Skeletal muscle tissue (tissue), 4 donors: ENCODE measurements around the gene AQP2. TPM values are rescaled to one million over a fixed set of nuclear protein-coding genes. Genes with fewer than 3 reads are reported as not detected.

Source experiments
- H3K27ac ChIP-seq: one replicate; pipeline ENCODE4 v1.7.0; 2013; ENCODE audit warnings: mild to moderate bottlenecking, low read depth, low read length, inconsistent platforms
- H3K27me3 ChIP-seq, 3 donors: one replicate each; pipeline ENCODE4 v1.7.0; 2013; ENCODE audit warnings: low read length in 3 of 3; ENCODE audit not compliant: control insufficient read depth in 3 of 3, insufficient read depth in 3 of 3
- H3K36me3 ChIP-seq, 3 donors: one replicate each; pipeline ENCODE4 v1.7.0; 2013; ENCODE audit warnings: low read length in 3 of 3; ENCODE audit not compliant: control insufficient read depth in 3 of 3, insufficient read depth in 3 of 3
- H3K4me1 ChIP-seq, 3 donors: one replicate each; pipeline ENCODE4 v1.7.0; 2013; ENCODE audit warnings: low read length in 3 of 3, mild to moderate bottlenecking in 3 of 3; ENCODE audit not compliant: control insufficient read depth in 3 of 3, insufficient read depth in 3 of 3
- H3K4me3 ChIP-seq, 3 donors: one replicate each; pipeline ENCODE4 v1.7.0; 2013; ENCODE audit warnings: low read length in 3 of 3
- H3K9ac ChIP-seq, 3 donors: one replicate each; pipeline ENCODE4 v1.7.0; 2013; ENCODE audit warnings: low read length in 3 of 3, mild to moderate bottlenecking in 3 of 3, moderate library complexity in 2 of 3, low read depth in 1 of 3
- H3K9me3 ChIP-seq, 3 donors: one replicate each; pipeline ENCODE4 v1.7.0; 2013; ENCODE audit warnings: low read length in 3 of 3; ENCODE audit not compliant: control insufficient read depth in 3 of 3
- total RNA-seq: library from RNA; depleted of rRNA; stranded (reverse); fragments of >200 nt; gene quantifications from one replicate; pipeline ENCODE4 v1.2.3, GENCODE V29; 2014
- donor health status: Osteomylitis.

AQP2 gene
- total RNA-seq, 1 donor from 2014 or later: not detected

DNA sequence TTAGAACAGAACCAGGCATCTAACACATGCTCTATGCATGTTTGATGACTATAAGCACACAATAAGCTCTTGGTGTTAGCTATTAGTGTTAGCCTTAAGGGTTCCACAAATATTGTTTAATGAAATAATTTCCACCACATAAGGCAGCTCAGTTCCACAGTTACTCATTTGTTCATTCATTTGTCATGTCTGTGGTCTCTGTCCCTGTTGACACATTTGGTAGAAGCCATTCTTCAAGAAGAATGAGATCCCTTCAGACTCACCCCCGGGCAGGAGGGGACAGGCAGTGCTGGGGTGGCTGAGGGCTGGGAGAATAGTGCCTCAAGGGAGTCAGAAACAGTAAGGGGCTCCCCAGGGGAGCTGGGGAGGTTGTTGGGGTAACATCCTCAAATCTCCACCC is 43.2 kb upstream of the AQP2 start:
- Histone ChIP-seq H3K4me1 (peaks cover 0 to 9% (median 5%) of the 10 kb centered on the region in 3 donors), H3K36me3 (no peaks in the 10 kb centered on the region), H3K27me3 (peaks cover 17 to 28% (median 22%) of the 10 kb centered on the region in 3 donors), H3K9me3 (no peaks in the 10 kb centered on the region), H3K4me3 (no peak overlapping the region), H3K27ac (no peak overlapping the region), H3K9ac (no peak overlapping the region)

DNA sequence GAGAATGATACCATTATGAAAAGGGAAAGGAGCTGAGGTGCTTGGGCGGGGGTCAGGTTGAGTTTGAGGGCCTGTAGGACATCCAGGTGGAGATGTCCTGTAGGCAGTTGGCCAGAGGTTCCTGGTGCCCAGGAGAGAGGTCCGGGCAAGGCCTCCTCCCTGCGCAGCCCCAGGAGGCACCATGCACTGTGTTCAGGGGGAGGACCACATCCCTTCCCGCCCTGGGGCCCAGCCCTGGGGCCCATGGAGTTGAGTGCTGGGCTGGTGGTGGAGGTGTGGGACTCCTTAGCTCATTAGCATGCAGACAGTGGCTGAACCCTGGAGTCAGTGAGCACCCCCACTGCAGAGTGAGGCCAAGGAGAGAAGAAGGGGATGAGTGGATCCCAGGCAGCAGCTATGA is 41.2 kb upstream of the AQP2 start:
- no peak overlapping the region for H3K27ac ChIP-seq
- H3K4me1 ChIP-seq: peaks cover 0 to 10% (median 6%) of the 10 kb centered on the region in 3 donors
- H3K9ac ChIP-seq: no peak overlapping the region
- H3K4me3 ChIP-seq: no peak overlapping the region
- H3K36me3 ChIP-seq: no peaks in the 10 kb centered on the region
- no peaks in the 10 kb centered on the region for H3K9me3 ChIP-seq
- H3K27me3 ChIP-seq: peaks cover 4 to 12% (median 7%) of the 10 kb centered on the region in 3 donors

DNA sequence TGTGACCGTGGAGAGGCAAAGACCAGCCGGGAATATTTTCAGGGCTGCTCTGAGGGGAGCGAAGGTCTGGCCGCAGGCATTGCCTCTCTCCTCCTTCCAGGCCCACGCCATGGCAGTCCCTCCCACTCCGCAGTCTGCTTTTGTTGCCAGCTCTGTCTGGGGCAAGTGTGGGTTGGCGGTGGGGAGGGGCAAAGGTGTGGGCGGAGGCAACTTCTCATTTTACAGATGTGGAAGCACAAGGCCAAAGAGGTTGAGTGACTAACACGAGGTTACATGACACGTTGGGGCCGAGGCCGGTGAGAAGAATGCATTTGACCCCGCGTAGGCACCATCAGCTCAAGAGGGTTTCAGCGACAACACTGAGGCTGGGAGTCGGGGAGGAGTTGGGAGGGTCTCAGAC is 40.7 kb upstream of the AQP2 start:
- peaks cover 0 to 7% (median 6%) of the 10 kb centered on the region in 3 donors for H3K4me1 ChIP-seq
- H3K36me3 ChIP-seq: no peaks in the 10 kb centered on the region
- no peaks in the 10 kb centered on the region for H3K9me3 ChIP-seq
- H3K4me3 ChIP-seq: no peak overlapping the region
- peaks cover 0 to 8% (median 5%) of the 10 kb centered on the region in 3 donors for H3K27me3 ChIP-seq
- no peak overlapping the region for H3K9ac ChIP-seq
- no peak overlapping the region for H3K27ac ChIP-seq

DNA sequence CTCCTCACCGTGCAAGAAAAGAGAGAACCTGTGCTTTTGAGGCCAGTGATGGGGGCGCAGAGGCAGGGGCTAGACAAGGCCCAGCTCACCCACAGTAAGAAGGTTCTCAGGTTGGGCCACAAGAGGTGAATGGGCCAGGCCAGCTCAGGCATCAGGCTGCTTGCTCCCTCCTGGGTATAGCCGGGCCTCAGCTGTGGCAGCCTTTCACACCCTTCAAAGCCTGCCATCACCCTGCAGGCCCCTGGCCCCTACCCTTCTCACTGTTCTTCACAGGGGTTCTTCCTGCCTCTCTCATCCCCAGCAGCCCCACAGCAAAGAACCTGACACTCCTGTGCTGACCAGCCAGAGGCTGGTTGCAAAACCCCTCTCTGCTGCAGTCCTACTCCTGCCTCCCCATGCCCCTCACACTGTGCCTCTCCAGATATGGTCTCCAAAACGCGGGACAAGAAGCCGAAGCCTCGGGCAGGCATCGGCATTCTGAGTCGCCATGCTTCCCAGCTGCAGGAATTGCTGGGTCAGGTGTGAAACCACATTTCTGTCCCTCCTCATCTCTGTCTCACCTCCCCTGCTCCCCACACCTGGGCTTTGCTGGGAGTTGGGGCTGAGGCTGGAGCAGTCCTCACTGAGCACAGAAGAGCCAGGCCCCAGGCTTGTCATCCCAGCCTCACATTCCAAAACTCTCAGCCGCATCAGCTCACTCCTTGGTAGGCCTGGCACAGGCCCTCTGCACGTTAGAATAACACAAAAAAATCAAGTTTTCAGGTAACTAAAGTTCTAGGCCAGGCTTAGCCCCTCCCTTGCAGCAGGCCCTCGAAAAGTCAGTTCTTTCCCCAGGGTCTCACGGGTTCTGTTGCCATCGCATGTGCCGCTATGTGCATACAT is 40.0 kb upstream of the AQP2 start:
- no peak overlapping the region for H3K27ac ChIP-seq
- H3K4me1 ChIP-seq: peaks cover 0 to 7% (median 6%) of the 10 kb centered on the region in 3 donors
- no peak overlapping the region for H3K9ac ChIP-seq
- H3K4me3 ChIP-seq: no peak overlapping the region
- H3K27me3 ChIP-seq: peaks cover 0 to 5% (median 3%) of the 10 kb centered on the region in 3 donors
- H3K36me3 ChIP-seq: no peaks in the 10 kb centered on the region
- H3K9me3 ChIP-seq: no peaks in the 10 kb centered on the region

DNA sequence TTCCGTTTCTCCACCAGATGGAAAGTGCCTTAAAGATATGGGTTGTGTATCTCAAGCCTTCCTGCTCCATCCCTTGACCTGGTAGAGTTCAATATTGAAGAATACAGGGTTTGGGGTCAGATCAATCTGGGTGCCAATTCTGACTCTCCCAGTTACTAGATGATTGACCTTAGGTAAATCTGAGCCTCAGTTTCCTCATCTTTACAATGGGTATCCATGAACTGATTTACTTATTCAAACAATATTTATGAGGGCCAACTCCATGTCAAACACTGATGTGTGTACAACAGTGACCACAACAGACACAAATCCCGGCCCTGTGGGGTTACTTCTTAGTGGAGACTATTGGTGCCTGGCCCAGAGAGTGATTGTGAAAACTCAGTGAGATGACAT is 39.3 kb upstream of the AQP2 start:
- no peak overlapping the region for H3K4me3 ChIP-seq
- peaks cover 0 to 7% (median 6%) of the 10 kb centered on the region in 3 donors for H3K4me1 ChIP-seq
- H3K9ac ChIP-seq: no peak overlapping the region
- no peak overlapping the region for H3K27ac ChIP-seq
- no peaks in the 10 kb centered on the region for H3K36me3 ChIP-seq
- H3K27me3 ChIP-seq: no peaks in the 10 kb centered on the region
- H3K9me3 ChIP-seq: no peaks in the 10 kb centered on the region

DNA sequence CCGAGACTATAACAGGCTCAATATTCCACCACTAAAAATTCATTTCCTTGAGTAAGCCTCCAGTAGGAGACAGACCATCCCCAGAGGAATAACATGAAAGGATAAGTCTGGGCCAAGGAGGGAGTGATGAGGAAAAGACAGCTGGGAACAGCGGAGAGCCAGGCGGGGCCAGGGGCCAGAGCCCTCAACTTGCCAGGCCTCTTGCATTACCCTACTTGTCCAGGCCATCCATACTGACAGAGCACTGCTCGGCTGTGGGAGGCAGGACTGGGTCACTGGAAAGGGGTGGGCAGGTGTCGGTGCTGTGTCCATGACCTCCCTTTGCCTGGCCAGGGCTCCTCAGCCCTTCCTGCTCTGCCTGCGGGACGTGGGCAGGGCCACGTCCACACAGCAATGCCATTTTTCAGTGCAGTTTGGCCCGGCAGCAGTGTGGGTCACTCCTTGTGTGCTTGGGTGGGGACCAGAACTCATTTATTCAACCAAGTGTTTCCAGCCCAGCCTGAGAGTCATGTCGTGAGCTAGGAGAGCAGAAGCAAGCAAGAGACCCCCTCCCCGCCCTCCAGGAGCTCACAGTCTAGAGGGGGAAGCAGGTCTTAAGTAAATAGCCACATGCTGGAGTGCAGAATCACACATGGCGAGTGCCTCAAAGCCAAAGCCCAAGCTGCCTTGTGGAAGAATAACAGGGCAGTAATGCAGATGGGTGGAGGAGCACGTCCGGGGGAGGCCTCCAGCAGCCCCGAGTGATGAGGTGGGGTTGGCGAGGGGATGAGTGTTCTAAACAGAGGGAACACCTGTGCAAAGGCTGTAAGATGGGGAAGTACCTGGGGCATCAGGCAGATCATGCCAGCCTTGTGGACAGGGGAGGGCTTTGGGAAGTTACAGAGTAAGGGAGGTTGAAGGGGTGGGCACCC is 37.9 kb upstream of the AQP2 start:
- H3K4me3 ChIP-seq: no peak overlapping the region
- H3K27ac ChIP-seq: no peak overlapping the region
- no peaks in the 10 kb centered on the region for H3K36me3 ChIP-seq
- H3K9ac ChIP-seq: no peak overlapping the region
- H3K9me3 ChIP-seq: no peaks in the 10 kb centered on the region
- peaks cover 0 to 7% (median 6%) of the 10 kb centered on the region in 3 donors for H3K4me1 ChIP-seq
- peaks cover 0 to 3% (median under 1%) of the 10 kb centered on the region in 3 donors for H3K27me3 ChIP-seq

DNA sequence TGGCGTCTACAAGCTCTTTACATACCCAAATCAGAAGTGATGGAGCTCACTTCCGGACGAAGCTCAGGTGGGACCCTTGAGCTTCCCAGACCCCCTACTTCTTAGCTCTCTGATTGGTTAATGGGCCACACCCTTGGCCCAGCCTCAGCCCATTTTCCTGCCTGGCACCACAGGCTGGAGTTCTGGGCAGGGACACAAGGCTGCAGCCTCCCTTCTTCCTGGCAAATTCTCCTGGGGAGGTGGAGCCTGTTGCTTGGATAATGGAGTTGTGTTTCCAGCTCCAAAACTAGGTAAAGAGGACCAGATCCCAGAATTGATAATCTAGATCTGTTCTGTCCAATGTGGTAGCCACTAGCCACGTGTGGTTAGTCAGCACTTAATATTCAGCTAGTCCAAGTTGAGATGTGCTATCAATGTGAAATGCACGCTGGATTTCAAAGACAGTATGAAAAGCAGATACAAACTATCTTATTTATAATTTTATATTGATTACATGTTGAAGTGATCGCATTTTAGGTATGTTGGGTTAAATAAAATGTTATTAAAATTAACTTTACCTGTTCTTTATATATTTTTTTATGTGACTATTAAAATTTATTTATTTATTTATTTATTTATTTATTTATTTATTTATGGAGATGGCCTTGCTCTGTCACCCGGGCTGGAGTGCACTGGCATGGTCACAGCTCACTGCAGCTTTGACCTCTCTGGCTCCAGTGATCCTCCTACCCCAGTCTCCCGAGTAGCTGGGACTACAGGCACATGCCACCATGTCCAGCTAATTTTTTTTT is 34.2 kb upstream of the AQP2 start:
- H3K27me3 ChIP-seq: peaks cover 5 to 9% (median 7%) of the 10 kb centered on the region in 3 donors
- peaks cover 0 to 7% (median 6%) of the 10 kb centered on the region in 3 donors for H3K4me1 ChIP-seq
- no peak overlapping the region for H3K4me3 ChIP-seq
- no peaks in the 10 kb centered on the region for H3K36me3 ChIP-seq
- H3K27ac ChIP-seq: no peak overlapping the region
- no peak overlapping the region for H3K9ac ChIP-seq
- H3K9me3 ChIP-seq: no peaks in the 10 kb centered on the region

DNA sequence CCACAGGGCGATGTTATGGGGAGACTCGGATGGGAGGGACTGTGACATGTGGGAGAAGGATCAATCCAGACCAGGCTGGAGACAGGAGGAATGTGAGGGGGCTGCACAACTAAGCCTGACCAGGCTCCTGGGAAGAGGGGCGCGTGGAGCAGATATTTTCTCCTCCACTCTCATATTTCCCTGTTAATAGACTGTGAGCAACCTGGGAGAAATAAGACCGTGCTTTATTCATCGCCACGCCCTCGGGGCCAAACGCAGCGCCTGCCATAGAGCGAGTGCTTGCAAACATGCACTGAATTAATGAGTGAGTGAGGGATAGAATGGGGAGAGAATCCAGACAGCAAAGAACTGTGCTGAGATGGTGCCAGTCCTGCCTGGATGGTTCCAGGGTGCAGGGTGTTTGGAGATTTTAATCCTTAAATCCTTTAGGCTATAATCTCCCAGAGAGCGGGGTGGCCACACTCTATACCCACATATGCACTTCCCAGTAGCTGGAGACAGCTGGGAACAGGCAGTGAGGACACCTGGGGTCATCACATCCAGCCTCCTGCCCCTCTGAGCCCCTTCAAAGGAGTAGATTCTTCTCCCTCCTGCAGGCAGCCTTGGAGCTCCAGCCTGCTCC is 33.3 kb upstream of the AQP2 start:
- Histone ChIP-seq H3K27me3 (peaks cover 5 to 9% (median 7%) of the 10 kb centered on the region in 3 donors), H3K27ac (no peak overlapping the region), H3K9me3 (no peaks in the 10 kb centered on the region), H3K4me1 (peaks cover 1 to 8% (median 8%) of the 10 kb centered on the region in 3 donors), H3K4me3 (no peak overlapping the region), H3K36me3 (no peaks in the 10 kb centered on the region), H3K9ac (no peak overlapping the region)

DNA sequence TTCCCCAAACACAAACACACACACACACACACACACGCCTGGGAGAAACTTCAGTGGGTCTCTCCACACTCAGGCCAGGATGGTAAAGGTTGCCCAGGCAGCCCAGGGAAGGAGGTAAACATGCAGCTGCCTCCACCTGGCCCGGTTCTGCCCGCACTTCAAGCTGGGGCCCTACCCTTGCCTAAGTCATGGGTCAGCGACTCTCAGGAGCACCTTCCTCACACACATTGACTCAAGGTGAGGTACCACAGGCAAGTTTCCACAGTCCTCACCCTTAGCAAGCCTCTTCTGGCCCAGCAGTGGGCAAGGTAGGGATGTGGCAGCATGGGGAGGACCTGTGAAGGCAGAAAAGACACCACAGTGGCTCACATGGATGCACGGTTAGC is 32.8 kb upstream of the AQP2 start:
- H3K4me1 ChIP-seq: peaks cover 6 to 8% (median 7%) of the 10 kb centered on the region in 3 donors
- H3K9ac ChIP-seq: no peak overlapping the region
- H3K27me3 ChIP-seq: peaks cover 5 to 9% (median 7%) of the 10 kb centered on the region in 3 donors
- H3K36me3 ChIP-seq: no peaks in the 10 kb centered on the region
- H3K9me3 ChIP-seq: no peaks in the 10 kb centered on the region
- H3K4me3 ChIP-seq: no peak overlapping the region
- H3K27ac ChIP-seq: no peak overlapping the region
